Stimulated activated memory B cell treated with anti-CD40 and anti-IgM and Interleukin-4, amounts not matched to agents 10 μg/mL and 1 μg/mL and 100 μg/mL, for 72 hours (primary cell): Measurements from ENCODE around the gene FBXO9.

ENCODE experiments used
- ATAC-seq: fragments of 150-1000 bp; cut with Tn5 transposase; 2 replicates; pipeline ENCODE4 v1.10.0; 2021
- H3K27ac Mint-ChIP-seq: one replicate; pipeline ENCODE4 v1.8.0; 2022; ENCODE audit warnings: mild to moderate bottlenecking, mixed read lengths
- H3K27me3 Mint-ChIP-seq: one replicate; pipeline ENCODE4 v1.8.0; 2022; ENCODE audit warnings: mixed read lengths
- H3K36me3 Mint-ChIP-seq: one replicate; pipeline ENCODE4 v1.8.0; 2022; ENCODE audit warnings: mixed read lengths
- H3K4me1 Mint-ChIP-seq: one replicate; pipeline ENCODE4 v1.8.0; 2022; ENCODE audit warnings: mixed read lengths
- H3K4me3 Mint-ChIP-seq: one replicate; pipeline ENCODE4 v1.8.0; 2022; ENCODE audit warnings: mild to moderate bottlenecking, moderate library complexity, mixed read lengths
- H3K9me3 Mint-ChIP-seq: one replicate; pipeline ENCODE4 v1.8.0; 2022; ENCODE audit warnings: mixed read lengths

FBXO9 gene

GRCh38 chr6:53125276-53125675 lies 60.1 kb downstream of the FBXO9 start:
- Mint-ChIP-seq H3K27ac (no peak overlapping the region), H3K36me3 (no peaks in the 10 kb centered on the region), H3K27me3 (no peaks in the 10 kb centered on the region), H3K9me3 (no peaks in the 10 kb centered on the region), H3K4me3 (no peak overlapping the region), H3K4me1 (no peaks in the 10 kb centered on the region)
- ATAC-seq: no peak

DNA sequence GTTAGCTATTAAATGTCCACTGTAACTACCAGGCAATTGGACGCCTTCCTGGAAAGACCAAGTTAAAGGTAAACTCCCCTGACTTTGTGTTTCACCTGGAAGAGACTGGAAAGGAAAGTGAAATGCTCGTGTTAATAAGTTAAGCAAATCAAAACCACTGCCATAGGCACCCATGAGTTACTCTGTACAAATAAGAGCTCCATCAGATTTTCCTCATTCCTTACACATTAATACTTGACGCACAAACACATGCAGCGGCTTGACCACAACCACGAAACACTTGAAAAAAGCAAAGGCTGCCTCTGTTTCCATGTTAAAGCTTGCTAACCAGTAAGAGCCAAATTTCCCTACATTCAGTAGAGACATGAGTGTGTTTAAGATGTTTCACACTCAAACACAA lies 63.6 kb downstream of the FBXO9 start:
- Mint-ChIP-seq H3K27ac (no peak overlapping the region), H3K27me3 (no peaks in the 10 kb centered on the region), H3K4me3 (no peak overlapping the region), H3K36me3 (peaks cover 5% of the 10 kb centered on the region), H3K9me3 (no peaks in the 10 kb centered on the region), H3K4me1 (no peaks in the 10 kb centered on the region)
- no peak for ATAC-seq

DNA sequence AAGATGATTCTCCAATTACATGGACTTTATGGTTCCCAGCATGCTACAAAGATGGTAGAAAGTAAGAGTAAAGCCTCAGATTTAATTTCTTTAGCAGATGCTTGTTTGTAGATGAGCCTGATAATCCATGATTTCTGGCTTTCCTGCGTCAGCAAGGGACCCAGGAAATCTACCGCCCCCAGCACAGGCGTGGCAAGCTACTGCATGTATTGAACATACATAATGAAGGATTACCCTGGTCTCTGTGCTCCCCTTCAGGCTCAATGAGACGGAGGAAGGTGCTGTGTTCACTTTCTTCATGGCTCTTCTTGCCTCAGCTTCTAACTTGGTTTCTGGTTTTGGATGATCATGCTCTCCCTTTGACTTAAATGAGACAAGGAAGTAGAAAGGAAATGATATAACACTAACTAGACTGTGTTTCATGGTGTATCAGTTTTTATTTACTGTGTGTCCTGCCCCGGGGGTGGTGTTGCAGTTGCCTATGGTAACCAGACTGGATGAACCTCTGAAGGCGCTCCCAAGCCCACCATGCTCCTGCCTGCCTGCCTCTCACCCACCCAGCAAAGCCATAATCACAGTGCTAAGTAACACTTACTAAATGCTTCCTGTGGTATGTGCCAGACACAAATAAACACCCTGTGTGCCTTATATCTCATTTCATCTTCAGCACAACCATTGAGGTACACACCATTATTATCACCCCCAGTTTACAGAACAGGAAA lies 65.5 kb downstream of the FBXO9 start:
- no peaks in the 10 kb centered on the region for H3K9me3 Mint-ChIP-seq
- no peaks in the 10 kb centered on the region for H3K27me3 Mint-ChIP-seq
- no peak for ATAC-seq
- H3K4me1 Mint-ChIP-seq: no peaks in the 10 kb centered on the region
- H3K36me3 Mint-ChIP-seq: peaks cover 5% of the 10 kb centered on the region
- no peak overlapping the region for H3K27ac Mint-ChIP-seq
- no peak overlapping the region for H3K4me3 Mint-ChIP-seq

- no peaks in the 10 kb centered on the region for H3K4me1 Mint-ChIP-seq
- H3K27ac Mint-ChIP-seq: no peak overlapping the region
- H3K27me3 Mint-ChIP-seq: no peaks in the 10 kb centered on the region
- no peaks in the 10 kb centered on the region for H3K9me3 Mint-ChIP-seq
- peaks cover 5% of the 10 kb centered on the region for H3K36me3 Mint-ChIP-seq
- no peak overlapping the region for H3K4me3 Mint-ChIP-seq
- no peak for ATAC-seq
Observed at GRCh38 chr6:53133961-53134360, 68.8 kb downstream of the FBXO9 start.

GRCh38 chr6:53134601-53135235 lies 69.5 kb downstream of the FBXO9 start:
- H3K9me3 Mint-ChIP-seq: no peaks in the 10 kb centered on the region
- no peak overlapping the region for H3K4me3 Mint-ChIP-seq
- no peak for ATAC-seq
- H3K36me3 Mint-ChIP-seq: peaks cover 5% of the 10 kb centered on the region
- H3K27ac Mint-ChIP-seq: no peak overlapping the region
- no peaks in the 10 kb centered on the region for H3K4me1 Mint-ChIP-seq
- no peaks in the 10 kb centered on the region for H3K27me3 Mint-ChIP-seq

GRCh38 chr6:53136000-53136609 lies 70.9 kb downstream of the FBXO9 start:
- peaks cover 5% of the 10 kb centered on the region for H3K36me3 Mint-ChIP-seq
- no peak overlapping the region for H3K27ac Mint-ChIP-seq
- H3K4me1 Mint-ChIP-seq: no peaks in the 10 kb centered on the region
- no peaks in the 10 kb centered on the region for H3K27me3 Mint-ChIP-seq
- no peak overlapping the region for H3K4me3 Mint-ChIP-seq
- H3K9me3 Mint-ChIP-seq: no peaks in the 10 kb centered on the region
- ATAC-seq: no peak

DNA sequence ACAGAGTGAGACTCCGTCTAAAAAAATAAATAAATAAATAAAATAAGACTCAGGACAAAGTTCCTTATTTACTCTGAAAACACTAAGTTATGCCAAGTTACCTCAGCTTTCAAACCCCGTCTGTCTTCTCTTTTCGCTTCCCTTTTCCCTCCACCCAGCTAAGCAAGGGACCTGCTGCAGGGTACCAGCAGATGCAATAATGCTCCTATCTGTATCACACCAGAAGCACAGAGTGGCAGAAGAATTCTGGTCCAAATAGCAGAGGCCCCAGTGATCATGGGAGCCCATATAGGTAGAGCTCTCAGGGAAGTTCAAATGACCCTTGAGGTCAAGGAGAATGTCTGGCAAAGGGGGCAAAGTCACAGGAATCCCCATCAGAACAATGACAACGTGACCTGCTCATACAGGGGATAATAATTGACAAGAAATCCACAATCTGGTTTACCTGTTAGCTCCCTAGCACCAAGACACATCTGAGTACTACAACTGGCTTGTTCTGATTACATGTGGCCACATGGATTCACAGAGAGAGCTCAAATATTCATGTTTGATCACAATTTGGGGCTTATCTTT lies 74.7 kb downstream of the FBXO9 start:
- no peaks in the 10 kb centered on the region for H3K9me3 Mint-ChIP-seq
- H3K4me1 Mint-ChIP-seq: no peaks in the 10 kb centered on the region
- H3K27me3 Mint-ChIP-seq: no peaks in the 10 kb centered on the region
- no peak for ATAC-seq
- no peaks in the 10 kb centered on the region for H3K36me3 Mint-ChIP-seq
- H3K4me3 Mint-ChIP-seq: no peak overlapping the region
- no peak overlapping the region for H3K27ac Mint-ChIP-seq

DNA sequence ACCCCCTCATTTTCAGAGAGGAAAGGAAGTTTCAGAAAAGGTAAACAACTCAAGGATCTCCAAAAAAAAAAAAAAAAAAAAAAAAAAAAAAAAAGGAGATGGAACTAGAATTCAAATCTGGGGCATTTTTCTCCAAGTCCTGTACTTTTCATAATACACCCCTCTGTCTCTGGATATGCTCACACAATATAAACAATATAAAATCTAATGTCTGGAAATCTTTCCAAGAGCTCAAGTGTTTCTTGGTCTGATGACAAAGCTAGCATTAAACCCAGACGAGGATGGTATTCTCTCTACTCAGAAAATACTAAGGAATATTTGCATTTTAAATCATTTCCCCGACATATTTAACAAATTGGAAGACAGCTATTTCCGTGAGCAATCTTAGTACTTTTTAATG lies 77.6 kb downstream of the FBXO9 start:
- no peaks in the 10 kb centered on the region for H3K4me1 Mint-ChIP-seq
- no peak overlapping the region for H3K4me3 Mint-ChIP-seq
- no peaks in the 10 kb centered on the region for H3K9me3 Mint-ChIP-seq
- no peaks in the 10 kb centered on the region for H3K36me3 Mint-ChIP-seq
- no peaks in the 10 kb centered on the region for H3K27me3 Mint-ChIP-seq
- H3K27ac Mint-ChIP-seq: no peak overlapping the region
- ATAC-seq: no peak

DNA sequence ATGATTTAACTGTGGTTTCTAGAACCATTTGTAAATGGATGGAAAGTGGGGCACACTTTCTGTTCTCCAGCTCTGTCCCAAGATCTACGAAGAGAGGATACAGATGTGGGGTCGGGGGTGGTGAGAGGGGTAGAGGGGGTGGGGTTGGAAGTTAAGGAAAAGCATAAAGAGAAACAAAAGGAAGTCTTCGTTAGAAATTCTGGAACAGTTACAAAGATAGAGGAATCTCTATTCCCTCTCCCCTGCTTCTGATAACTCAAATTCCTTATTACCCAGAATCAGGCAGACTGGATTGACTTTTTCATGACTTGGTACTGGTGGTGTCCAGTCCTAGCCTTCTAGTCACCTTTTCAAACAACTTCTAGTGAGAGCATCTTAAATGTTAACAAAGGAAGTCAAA lies 78.5 kb downstream of the FBXO9 start:
- Mint-ChIP-seq H3K9me3 (no peaks in the 10 kb centered on the region), H3K4me3 (no peak overlapping the region), H3K27me3 (no peaks in the 10 kb centered on the region), H3K27ac (no peak overlapping the region), H3K36me3 (no peaks in the 10 kb centered on the region), H3K4me1 (no peaks in the 10 kb centered on the region)
- ATAC-seq: no peak

- Mint-ChIP-seq H3K27ac (no peak overlapping the region), H3K4me3 (no peak overlapping the region)
Observed at GRCh38 chr6:53144802-53145201, 79.6 kb downstream of the FBXO9 start.

DNA sequence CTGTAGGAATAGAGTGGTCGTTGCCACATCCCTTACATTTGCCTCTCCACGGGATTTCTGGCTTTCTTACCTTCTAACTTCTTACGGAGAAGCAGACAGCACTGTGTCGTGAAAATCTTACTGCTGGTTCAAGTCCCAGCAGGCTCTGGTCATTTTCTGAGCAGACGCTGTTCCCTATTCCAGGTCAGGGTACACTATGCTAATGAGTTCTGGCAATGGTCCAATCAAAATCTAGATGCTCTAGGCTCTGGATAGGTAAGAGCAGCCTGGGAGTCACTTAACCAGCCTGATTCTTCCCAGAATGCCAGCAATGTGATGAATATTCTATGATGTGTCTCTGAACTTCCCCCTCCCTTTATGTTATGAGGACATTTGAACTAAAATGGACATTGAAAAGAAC lies 83.5 kb downstream of the FBXO9 start, which contains the start of gene GCM1:
TSS of gene GCM1 (minus strand) at position 158 of the 400 bp plus-strand sequence. CDS start 3,209 bp downstream, outside the sequence.
- H3K9me3 Mint-ChIP-seq: no peaks in the 10 kb centered on the region
- no peaks in the 10 kb centered on the region for H3K36me3 Mint-ChIP-seq
- no peak within 1 kb of the TSS for H3K4me3 Mint-ChIP-seq
- ATAC-seq: no peak
- no peaks in the 10 kb centered on the region for H3K27me3 Mint-ChIP-seq
- H3K27ac Mint-ChIP-seq: no peak within 1 kb of the TSS
- no peaks in the 10 kb centered on the region for H3K4me1 Mint-ChIP-seq

More at GRCh38 chr6:53144802-53145201, 79.6 kb downstream of the FBXO9 start:
- no peaks in the 10 kb centered on the region for H3K27me3 Mint-ChIP-seq
- no peaks in the 10 kb centered on the region for H3K36me3 Mint-ChIP-seq
- no peaks in the 10 kb centered on the region for H3K4me1 Mint-ChIP-seq
- no peaks in the 10 kb centered on the region for H3K9me3 Mint-ChIP-seq
- ATAC-seq: no peak
